Embryonic facial prominence (tissue), 1 donor: ENCODE measurements around the gene PRODH.
"Not testable (repeated sequence)": the region's sequence is repeated elsewhere in the genome, so short reads cannot be mapped to it uniquely, and the experiment has no call there.

Experiments used
- DNase-seq: peaks from one replicate; pipeline ENCODE4 v3.0.0-alpha.2; 2016; ENCODE audit errors: extremely low spot score

PRODH gene

DNA sequence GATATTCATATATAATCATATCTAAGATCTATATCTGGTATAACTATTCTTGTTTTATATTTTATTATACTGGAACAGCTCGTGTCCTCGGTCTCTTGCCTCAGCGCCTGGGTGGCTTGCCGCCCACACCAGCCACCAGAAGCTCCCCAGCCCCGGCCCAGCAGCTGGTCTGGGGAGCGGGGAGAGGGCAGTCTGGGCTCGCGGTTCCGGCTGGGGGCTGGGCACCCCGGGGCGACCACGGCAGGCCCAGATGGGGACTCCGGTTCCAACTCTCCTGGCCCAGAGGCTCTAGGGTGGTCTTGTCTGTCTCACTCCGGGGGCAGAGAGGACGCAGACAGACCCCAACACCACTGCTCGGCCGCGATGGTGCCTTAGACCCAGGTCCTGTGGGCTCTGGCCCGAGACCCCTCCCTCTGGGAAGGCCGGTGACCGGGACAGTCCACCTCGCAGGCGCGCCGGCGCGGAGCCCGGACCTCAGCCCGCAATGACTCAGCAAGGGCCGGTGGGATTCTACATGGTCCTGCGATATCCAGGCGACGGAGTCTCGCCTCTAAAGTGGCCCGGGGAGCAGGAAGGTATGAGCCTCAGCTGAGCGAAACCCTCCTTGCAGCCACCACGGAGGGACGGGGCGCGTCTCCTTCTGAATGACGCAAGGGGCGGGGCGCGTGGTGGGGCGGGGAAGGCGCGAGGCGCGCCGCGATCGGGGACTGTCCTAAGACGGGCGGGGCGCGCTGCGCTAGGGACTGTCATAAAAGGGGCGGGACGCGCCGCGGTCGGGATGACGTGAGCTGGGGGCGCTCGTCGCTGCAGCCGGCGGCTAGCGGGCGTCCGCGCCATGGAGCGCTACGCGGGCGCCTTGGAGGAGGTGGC, 30.3 kb downstream of the PRODH start, which contains the start of gene DGCR6:
Gene DGCR6 (plus strand): TSS at position 781 of the 870 bp plus-strand sequence. CDS start 55 bp downstream, at position 836.
- DNase-seq: no peak

DNA sequence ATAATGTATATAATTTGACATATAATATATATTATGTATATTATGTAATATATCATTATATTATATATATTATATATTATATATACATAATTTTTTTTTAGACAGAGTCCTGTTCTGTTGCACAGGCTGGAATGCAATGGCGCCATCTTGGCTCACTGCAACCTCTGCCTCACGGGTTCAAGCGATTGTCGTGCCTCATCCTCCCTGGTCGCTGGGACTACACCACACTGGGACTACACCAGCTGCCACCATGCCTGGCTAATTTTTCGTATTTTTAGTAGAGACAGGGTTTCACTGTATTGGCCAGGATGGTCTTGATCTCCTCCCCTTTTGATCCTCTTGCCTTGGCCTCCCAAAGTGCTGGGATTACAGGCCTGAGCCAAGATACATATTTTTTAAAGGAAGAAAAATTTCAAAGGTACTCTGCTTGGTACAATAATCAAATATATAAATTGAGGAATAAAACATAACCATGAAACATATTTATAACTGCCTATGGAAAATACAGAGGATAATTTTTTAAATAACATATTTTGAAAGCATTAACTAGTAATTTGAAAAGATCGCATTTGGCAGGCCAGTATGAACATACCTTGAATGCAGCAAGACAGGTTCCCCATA, 39.9 kb downstream of the PRODH start:
- DNase-seq: not testable (repeated sequence)

DNA sequence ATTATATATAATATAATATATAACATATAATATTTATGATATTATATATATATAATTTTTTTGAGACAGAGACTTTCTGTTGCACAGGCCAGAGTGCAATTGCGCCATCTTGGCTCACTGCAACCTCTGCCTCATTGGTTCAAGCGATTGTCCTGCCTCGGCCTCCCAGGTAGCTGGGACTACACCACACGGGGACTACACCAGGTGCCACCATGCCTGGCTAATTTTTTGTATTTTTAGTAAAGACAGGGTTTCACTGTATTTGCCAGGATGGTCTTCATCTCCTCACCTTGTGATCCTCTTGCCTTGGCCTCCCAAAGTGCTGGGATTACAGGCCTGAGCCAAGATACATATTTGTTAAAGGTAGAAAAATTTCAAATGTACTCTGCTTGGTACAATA, 42.3 kb downstream of the PRODH start:
- DNase-seq: not testable (repeated sequence)

DNA sequence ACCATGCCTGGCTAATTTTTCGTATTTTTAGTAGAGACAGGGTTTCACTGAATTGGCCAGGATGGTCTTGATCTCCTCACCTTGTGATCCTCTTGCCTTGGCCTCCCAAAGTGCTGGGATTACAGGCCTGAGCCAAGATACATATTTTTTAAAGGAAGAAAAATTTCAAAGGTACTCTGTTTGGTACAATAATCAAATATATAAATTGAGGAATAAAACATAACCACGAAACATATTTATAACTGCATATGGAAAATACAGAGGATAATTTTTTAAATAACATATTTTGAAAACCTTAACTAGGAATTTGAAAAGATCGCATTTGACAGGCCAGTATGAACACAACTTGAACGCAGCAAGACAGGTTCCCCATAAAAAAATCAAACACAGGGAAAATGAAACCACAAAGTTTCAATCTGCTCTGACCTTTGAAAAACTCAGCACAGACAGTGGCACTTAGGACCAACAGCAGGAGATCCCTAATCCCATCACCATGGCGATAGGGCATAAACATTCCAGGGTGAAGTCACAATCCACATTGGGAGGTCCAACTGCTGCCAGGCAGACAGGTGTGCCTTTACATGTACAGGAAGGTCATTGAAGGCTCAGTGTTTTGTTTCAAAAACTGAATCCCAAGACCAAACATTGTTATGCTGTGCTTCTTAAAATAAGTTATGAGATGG, 45.4 kb downstream of the PRODH start:
- DNase-seq: not testable (repeated sequence)

DNA sequence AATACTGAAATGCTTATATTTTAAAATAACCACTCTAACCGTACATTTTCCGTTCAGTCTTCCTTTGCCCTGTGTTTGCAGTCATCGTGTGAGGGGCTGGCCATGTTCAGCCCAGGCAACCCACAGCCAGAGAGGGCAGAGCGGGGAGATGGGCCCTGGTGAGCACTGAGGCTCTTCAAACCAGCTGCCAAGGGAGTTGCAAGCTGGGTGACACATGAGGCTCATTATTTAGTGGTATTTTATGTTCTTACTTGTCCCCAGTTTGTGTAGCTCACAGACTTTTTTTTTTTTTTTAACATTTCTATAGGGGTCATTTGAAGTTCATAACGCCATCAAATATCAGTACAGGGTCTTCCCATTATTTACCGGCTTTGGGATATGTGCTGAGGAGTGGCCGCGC, 48.0 kb downstream of the PRODH start:
- no peak for DNase-seq

DNA sequence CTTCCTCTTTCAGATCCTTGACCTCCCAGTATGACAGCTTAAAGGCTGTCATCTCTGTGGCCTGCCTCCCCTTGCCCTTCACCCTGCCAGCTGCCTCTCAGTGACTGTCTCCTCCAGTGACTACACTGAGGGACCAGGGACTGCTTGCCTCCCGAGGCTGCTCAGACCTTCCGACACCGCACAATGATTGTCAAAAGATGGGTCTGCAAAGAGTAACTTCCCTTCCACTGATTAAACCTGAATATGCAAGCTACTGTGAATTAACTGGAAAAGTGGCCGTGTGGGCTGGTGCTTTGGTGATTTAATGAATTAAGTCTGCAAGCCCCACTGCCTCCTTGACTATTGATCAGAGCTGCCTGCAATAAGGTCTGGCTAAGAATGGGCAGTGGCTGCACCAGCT, 51.6 kb downstream of the PRODH start:
- not testable (repeated sequence) for DNase-seq

DNA sequence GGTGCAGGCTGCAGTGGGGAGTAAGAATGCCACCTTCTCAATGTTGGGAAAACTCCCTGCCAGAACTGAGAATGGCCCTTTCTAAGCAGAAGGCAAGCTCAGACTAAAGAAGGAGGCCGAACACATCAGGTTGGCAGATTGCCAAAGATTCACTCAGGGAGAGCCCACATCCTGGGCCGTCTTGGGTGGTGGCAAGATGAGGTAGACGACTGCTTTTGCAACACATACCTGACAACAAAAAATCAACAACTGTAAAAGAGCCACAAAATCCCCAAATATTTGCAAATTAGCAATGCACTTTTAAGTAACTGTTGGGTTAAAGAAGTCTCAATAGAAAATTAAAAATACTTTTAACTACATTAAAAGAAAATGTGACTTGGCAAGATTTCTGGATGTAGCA, 54.8 kb downstream of the PRODH start:
- DNase-seq: not testable (repeated sequence)
